ENCODE results near the gene SLIT1.

The SLIT1 gene

DNA sequence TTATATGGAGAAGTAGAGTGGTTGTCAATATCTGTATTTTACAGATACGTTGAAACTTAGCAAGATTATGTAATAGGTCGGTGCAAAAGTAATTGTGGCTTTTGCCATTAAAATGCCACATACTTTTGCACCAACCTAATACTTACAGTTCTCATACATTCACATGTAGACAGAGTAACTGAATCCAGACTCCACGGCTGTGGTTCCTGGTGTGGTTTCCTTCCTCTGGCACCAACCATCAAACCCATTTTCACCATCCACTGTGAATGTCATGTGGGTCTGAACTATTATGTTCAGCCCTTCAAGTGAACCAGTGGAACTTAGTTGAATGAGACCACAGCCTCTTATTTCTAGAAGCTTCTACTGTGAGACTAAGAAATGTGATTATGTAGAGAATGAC, 31.5 kb upstream of the SLIT1 start:
- H3K27me3 ChIP-seq (ENCODE audit: control insufficient read depth, insufficient read depth, low read length), result no peaks in the 10 kb centered on the region
- H3K4me1 ChIP-seq (ENCODE audit: control insufficient read depth, insufficient read depth, low read length), result no peaks in the 10 kb centered on the region
- H3K9ac ChIP-seq (ENCODE audit: low read length), result no peak overlapping the region
- H3K4me3 ChIP-seq (ENCODE audit: low read length), result no peak overlapping the region
- no peaks in the 10 kb centered on the region for H3K9me3 ChIP-seq (ENCODE audit: control insufficient read depth, low read length)
- no peaks in the 10 kb centered on the region for H3K36me3 ChIP-seq (ENCODE audit: control insufficient read depth, insufficient read depth, low read length)

GRCh38 chr10:97215619-97216260, 30.0 kb upstream of the SLIT1 start:
- Histone ChIP-seq H3K4me3 (ENCODE audit: low read length) (no peak overlapping the region), H3K4me1 (ENCODE audit: control insufficient read depth, insufficient read depth, low read length) (no peaks in the 10 kb centered on the region), H3K9me3 (ENCODE audit: control insufficient read depth, low read length) (no peaks in the 10 kb centered on the region), H3K36me3 (ENCODE audit: control insufficient read depth, insufficient read depth, low read length) (no peaks in the 10 kb centered on the region), H3K9ac (ENCODE audit: low read length) (no peak overlapping the region), H3K27me3 (ENCODE audit: control insufficient read depth, insufficient read depth, low read length) (no peaks in the 10 kb centered on the region)

GRCh38 chr10:97213431-97213830, 27.7 kb upstream of the SLIT1 start:
- no peak overlapping the region for H3K4me3 ChIP-seq (ENCODE audit: low read length)
- H3K4me1 ChIP-seq (ENCODE audit: control insufficient read depth, insufficient read depth, low read length), result no peaks in the 10 kb centered on the region
- H3K9ac ChIP-seq (ENCODE audit: low read length), result no peak overlapping the region
- no peaks in the 10 kb centered on the region for H3K36me3 ChIP-seq (ENCODE audit: control insufficient read depth, insufficient read depth, low read length)
- no peaks in the 10 kb centered on the region for H3K27me3 ChIP-seq (ENCODE audit: control insufficient read depth, insufficient read depth, low read length)
- no peaks in the 10 kb centered on the region for H3K9me3 ChIP-seq (ENCODE audit: control insufficient read depth, low read length)

GRCh38 chr10:97211229-97211628, 25.5 kb upstream of the SLIT1 start:
- Histone ChIP-seq H3K36me3 (ENCODE audit: control insufficient read depth, insufficient read depth, low read length) (no peaks in the 10 kb centered on the region), H3K4me1 (ENCODE audit: control insufficient read depth, insufficient read depth, low read length) (no peaks in the 10 kb centered on the region), H3K9ac (ENCODE audit: low read length) (no peak overlapping the region), H3K4me3 (ENCODE audit: low read length) (no peak overlapping the region), H3K9me3 (ENCODE audit: control insufficient read depth, low read length) (no peaks in the 10 kb centered on the region), H3K27me3 (ENCODE audit: control insufficient read depth, insufficient read depth, low read length) (no peaks in the 10 kb centered on the region)

GRCh38 chr10:97210543-97210960, 24.8 kb upstream of the SLIT1 start:
- no peaks in the 10 kb centered on the region for H3K9me3 ChIP-seq (ENCODE audit: control insufficient read depth, low read length)
- no peak overlapping the region for H3K9ac ChIP-seq (ENCODE audit: low read length)
- no peaks in the 10 kb centered on the region for H3K27me3 ChIP-seq (ENCODE audit: control insufficient read depth, insufficient read depth, low read length)
- H3K4me1 ChIP-seq (ENCODE audit: control insufficient read depth, insufficient read depth, low read length), result no peaks in the 10 kb centered on the region
- no peaks in the 10 kb centered on the region for H3K36me3 ChIP-seq (ENCODE audit: control insufficient read depth, insufficient read depth, low read length)
- no peak overlapping the region for H3K4me3 ChIP-seq (ENCODE audit: low read length)

- Histone ChIP-seq H3K4me1 (ENCODE audit: control insufficient read depth, insufficient read depth, low read length) (no peaks in the 10 kb centered on the region), H3K9me3 (ENCODE audit: control insufficient read depth, low read length) (no peaks in the 10 kb centered on the region), H3K9ac (ENCODE audit: low read length) (no peak overlapping the region), H3K27me3 (ENCODE audit: control insufficient read depth, insufficient read depth, low read length) (no peaks in the 10 kb centered on the region), H3K4me3 (ENCODE audit: low read length) (no peak overlapping the region), H3K36me3 (ENCODE audit: control insufficient read depth, insufficient read depth, low read length) (no peaks in the 10 kb centered on the region)
Observed at GRCh38 chr10:97207756-97208346, 22.1 kb upstream of the SLIT1 start.

DNA sequence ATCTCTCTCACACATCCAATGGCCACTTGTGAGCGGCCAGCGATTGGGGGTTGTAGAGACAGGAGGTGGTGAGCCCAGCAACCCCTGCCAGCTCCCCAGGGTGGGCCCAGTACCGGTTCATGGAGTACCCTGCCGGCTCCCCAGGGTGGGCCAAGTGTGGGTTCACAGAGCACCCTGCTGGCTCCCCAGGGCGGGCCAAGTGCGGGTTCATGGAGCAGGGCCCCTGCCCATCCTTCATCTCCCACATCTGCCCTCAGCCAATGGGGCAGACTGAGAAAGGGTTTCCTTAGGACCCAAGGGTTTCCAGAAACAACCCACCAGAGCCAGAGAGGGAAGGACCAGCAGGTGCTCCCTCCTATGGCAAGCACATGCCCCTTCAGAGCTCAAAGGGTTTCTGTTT, 21.4 kb upstream of the SLIT1 start:
- Histone ChIP-seq H3K36me3 (ENCODE audit: control insufficient read depth, insufficient read depth, low read length) (no peaks in the 10 kb centered on the region), H3K4me3 (ENCODE audit: low read length) (no peak overlapping the region), H3K4me1 (ENCODE audit: control insufficient read depth, insufficient read depth, low read length) (no peaks in the 10 kb centered on the region), H3K27me3 (ENCODE audit: control insufficient read depth, insufficient read depth, low read length) (no peaks in the 10 kb centered on the region), H3K9me3 (ENCODE audit: control insufficient read depth, low read length) (no peaks in the 10 kb centered on the region), H3K9ac (ENCODE audit: low read length) (no peak overlapping the region)

GRCh38 chr10:97204826-97205679, 19.3 kb upstream of the SLIT1 start:
- Histone ChIP-seq H3K9me3 (ENCODE audit: control insufficient read depth, low read length) (no peaks in the 10 kb centered on the region), H3K4me3 (ENCODE audit: low read length) (no peak overlapping the region), H3K27me3 (ENCODE audit: control insufficient read depth, insufficient read depth, low read length) (no peaks in the 10 kb centered on the region), H3K36me3 (ENCODE audit: control insufficient read depth, insufficient read depth, low read length) (no peaks in the 10 kb centered on the region), H3K4me1 (ENCODE audit: control insufficient read depth, insufficient read depth, low read length) (no peaks in the 10 kb centered on the region), H3K9ac (ENCODE audit: low read length) (no peak overlapping the region)

- H3K4me1 ChIP-seq (ENCODE audit: control insufficient read depth, insufficient read depth, low read length), result no peaks in the 10 kb centered on the region
- no peaks in the 10 kb centered on the region for H3K9me3 ChIP-seq (ENCODE audit: control insufficient read depth, low read length)
- peaks cover 4% of the 10 kb centered on the region for H3K27me3 ChIP-seq (ENCODE audit: control insufficient read depth, insufficient read depth, low read length)
- H3K9ac ChIP-seq (ENCODE audit: low read length), result no peak overlapping the region
- H3K4me3 ChIP-seq (ENCODE audit: low read length), result no peak overlapping the region
- no peaks in the 10 kb centered on the region for H3K36me3 ChIP-seq (ENCODE audit: control insufficient read depth, insufficient read depth, low read length)
Observed at GRCh38 chr10:97203220-97203619, 17.5 kb upstream of the SLIT1 start.

DNA sequence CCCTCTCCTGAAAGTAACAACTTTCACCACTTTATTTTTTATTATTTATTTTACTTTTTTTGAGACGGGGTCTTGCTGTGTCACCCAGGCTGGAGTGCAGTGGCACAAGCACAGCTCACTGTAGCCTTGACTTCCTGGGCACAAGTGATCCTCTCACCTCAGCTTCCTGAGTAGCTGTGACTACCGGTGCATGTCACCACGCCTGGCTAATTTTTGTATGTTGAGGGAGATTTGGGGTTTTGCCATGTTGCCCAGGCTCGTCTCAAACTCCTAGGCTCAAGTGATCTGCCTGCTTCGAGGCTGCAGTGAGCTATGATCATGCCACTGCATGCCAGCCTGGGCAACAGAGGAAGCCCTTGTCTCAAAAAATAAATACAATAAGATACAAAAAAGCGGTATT, 14.9 kb upstream of the SLIT1 start:
- Histone ChIP-seq H3K9ac (ENCODE audit: low read length) (no peak overlapping the region), H3K4me3 (ENCODE audit: low read length) (no peak overlapping the region), H3K27me3 (ENCODE audit: control insufficient read depth, insufficient read depth, low read length) (peaks cover 19% of the 10 kb centered on the region), H3K9me3 (ENCODE audit: control insufficient read depth, low read length) (no peaks in the 10 kb centered on the region), H3K4me1 (ENCODE audit: control insufficient read depth, insufficient read depth, low read length) (no peaks in the 10 kb centered on the region), H3K36me3 (ENCODE audit: control insufficient read depth, insufficient read depth, low read length) (no peaks in the 10 kb centered on the region)

GRCh38 chr10:97199152-97199551, 13.4 kb upstream of the SLIT1 start:
- Histone ChIP-seq H3K4me1 (ENCODE audit: control insufficient read depth, insufficient read depth, low read length) (no peaks in the 10 kb centered on the region), H3K9me3 (ENCODE audit: control insufficient read depth, low read length) (no peaks in the 10 kb centered on the region), H3K36me3 (ENCODE audit: control insufficient read depth, insufficient read depth, low read length) (no peaks in the 10 kb centered on the region), H3K27me3 (ENCODE audit: control insufficient read depth, insufficient read depth, low read length) (peaks cover 25% of the 10 kb centered on the region), H3K4me3 (ENCODE audit: low read length) (no peak overlapping the region), H3K9ac (ENCODE audit: low read length) (no peak overlapping the region)

GRCh38 chr10:97197030-97197500, 11.3 kb upstream of the SLIT1 start:
- H3K27me3 ChIP-seq (ENCODE audit: control insufficient read depth, insufficient read depth, low read length), result peaks cover 25% of the 10 kb centered on the region
- no peak overlapping the region for H3K4me3 ChIP-seq (ENCODE audit: low read length)
- H3K9me3 ChIP-seq (ENCODE audit: control insufficient read depth, low read length), result no peaks in the 10 kb centered on the region
- no peaks in the 10 kb centered on the region for H3K36me3 ChIP-seq (ENCODE audit: control insufficient read depth, insufficient read depth, low read length)
- H3K4me1 ChIP-seq (ENCODE audit: control insufficient read depth, insufficient read depth, low read length), result no peaks in the 10 kb centered on the region
- H3K9ac ChIP-seq (ENCODE audit: low read length), result no peak overlapping the region
